ENCODE results near the gene OR2T33.

Gene OR2T33

GRCh38 chr1:248229360-248229908 is 48.3 kb downstream of the OR2T33 start:
- no peak overlapping the region for H3K27ac Mint-ChIP-seq (ENCODE audit: low read depth)
- DNase-seq (ENCODE audit: low spot score in 2 of 2), result no peak
- H3K4me1 Mint-ChIP-seq, result no peaks in the 10 kb centered on the region
- H3K27me3 Mint-ChIP-seq, result no peaks in the 10 kb centered on the region
- peaks cover 3% of the 10 kb centered on the region for H3K36me3 Mint-ChIP-seq (ENCODE audit: insufficient read depth)
- no peak for ATAC-seq (replicated peaks; ENCODE audit: extremely low read depth, poor library complexity, severe bottlenecking)
- H3K4me3 Mint-ChIP-seq, result no peak overlapping the region
- peaks cover 12% of the 10 kb centered on the region for H3K9me3 Mint-ChIP-seq

- no peaks in the 10 kb centered on the region for H3K27me3 Mint-ChIP-seq
- no peaks in the 10 kb centered on the region for H3K4me1 Mint-ChIP-seq
- DNase-seq (ENCODE audit: low spot score in 2 of 2) (no peak), ATAC-seq (replicated peaks; ENCODE audit: extremely low read depth, poor library complexity, severe bottlenecking) (no peak)
- H3K4me3 Mint-ChIP-seq, result no peak overlapping the region
- H3K9me3 Mint-ChIP-seq, result peaks cover 12% of the 10 kb centered on the region
- H3K36me3 Mint-ChIP-seq (ENCODE audit: insufficient read depth), result peaks cover 3% of the 10 kb centered on the region
- H3K27ac Mint-ChIP-seq (ENCODE audit: low read depth), result no peak overlapping the region
These were observed 52.2 kb downstream of the OR2T33 start for GRCh38 chr1:248225537-248225936.

Data from central memory CD8-positive, alpha-beta T cell (primary cell).